Renal pelvis (tissue), 4 donors: ENCODE results near the gene DGKE. TPM values are rescaled to one million over a fixed set of nuclear protein-coding genes. Genes with fewer than 3 reads are reported as not detected.

Experiments
- DNase-seq: peaks from one replicate; pipeline ENCODE4 v3.0.0-alpha.2; 2013
- polyA plus RNA-seq, 3 donors: library from polyadenylated mRNA; unstranded; fragments of 120-200 nt; gene quantifications; one replicate each; pipeline ENCODE4 v1.2.1, GENCODE V29; 2013; ENCODE audit not compliant: insufficient read length in 3 of 3

The DGKE gene
- polyA plus RNA-seq, 3 donors, result 2.6 to 7.1 (median 7.0) TPM

- DNase-seq, result peak; percentile 15
Measured at GRCh38 chr17:56913353-56913866, 79.5 kb downstream of the DGKE start.

GRCh38 chr17:56913867-56914580, 80.1 kb downstream of the DGKE start, which contains the start of gene TRIM25:
TSS of gene TRIM25 (minus strand) at chr17:56914049. CDS start at chr17:56913988, 61 bp downstream.
- peak; percentile 86 for DNase-seq

GRCh38 chr17:56914581-56915273, 80.8 kb downstream of the DGKE start:
- DNase-seq, result no peak

- DNase-seq, result no peak
Measured at GRCh38 chr17:56917559-56918296, 83.8 kb downstream of the DGKE start.

GRCh38 chr17:56918916-56919315, 85.0 kb downstream of the DGKE start:
- no peak for DNase-seq

Other genes with a start within 250 kb of the DGKE start
- gene NOG, start 240.5 kb upstream of the DGKE start, polyA plus RNA-seq, result 1 to 10 TPM; 1.1 to 1.7 (median 1.4) TPM
- gene C17orf67, start 231 bp upstream of the DGKE start, polyA plus RNA-seq, result 1 to 10 TPM; 1.3 to 2.0 (median 1.4) TPM
- 10 to 100 TPM; 29.8 to 46.6 (median 35.1) TPM for gene TRIM25, start 79.9 kb downstream of the DGKE start, polyA plus RNA-seq
- gene COIL, start 126.9 kb downstream of the DGKE start, polyA plus RNA-seq, result 10 to 100 TPM; 28.4 to 30.3 (median 30.2) TPM
- gene SCPEP1, start 144.0 kb downstream of the DGKE start, polyA plus RNA-seq, result 100 to 1,000 TPM in 1 of 3 donors, 10 to 100 TPM in 2; 81.0 to 110 (median 88.5) TPM